ENCODE results near the gene PABPN1. TPM values are rescaled to one million over a fixed set of nuclear protein-coding genes. Genes with fewer than 3 reads are reported as not detected.

Gene PABPN1
- total RNA-seq, 2 donors from 2014 or later: 293 TPM

DNA sequence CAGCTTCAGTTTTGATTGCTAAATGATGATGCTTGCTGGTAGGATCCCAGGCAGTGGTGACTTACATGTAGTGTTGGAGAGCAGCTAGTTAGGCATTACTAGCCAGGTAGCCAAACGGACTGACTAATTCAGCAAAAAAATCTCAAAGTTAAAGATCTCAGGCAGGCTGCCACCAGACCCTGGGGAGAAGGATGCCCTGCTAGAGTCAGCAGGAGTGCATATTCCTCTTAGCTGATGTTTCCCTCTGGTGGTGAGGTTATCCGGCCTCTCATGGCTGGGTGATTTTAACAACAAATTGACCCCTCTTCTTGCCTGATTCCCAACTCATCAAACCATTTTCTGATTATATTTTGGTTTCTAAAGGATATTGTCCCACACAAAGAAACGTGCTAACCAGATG, 40.9 kb downstream of the PABPN1 start:
- Mint-ChIP-seq H3K4me3 (no peak overlapping the region), H3K27me3 (ENCODE audit: insufficient read depth) (peaks cover under 1% of the 10 kb centered on the region), H3K27ac (no peak overlapping the region), H3K9me3 (no peaks in the 10 kb centered on the region), H3K4me1 (peaks cover 36% of the 10 kb centered on the region), H3K36me3 (ENCODE audit: low read depth) (peaks cover 41% of the 10 kb centered on the region)
- 80 to 100% methylated on average over 1 to 3 of the region's 3 CpGs for WGBS, 2 experiments (ENCODE audit: insufficient coverage in 1 of 2, insufficient read length in 1 of 2)
- no peaks in the 10 kb centered on the region for H3K9me3 ChIP-seq (ENCODE audit: control insufficient read depth, low read length)
- no peak overlapping the region for H3K9ac ChIP-seq (ENCODE audit: extremely low read depth, low read length, poor library complexity, severe bottlenecking)
- peak; percentile 70 for TF ChIP-seq CTCF (conservative IDR thresholded peaks at IDR 0.05)
- peaks cover 5% of the 10 kb centered on the region for H3K4me1 ChIP-seq (ENCODE audit: control insufficient read depth, insufficient read depth, low read length)
- peaks cover 48% of the 10 kb centered on the region for H3K36me3 ChIP-seq (ENCODE audit: control insufficient read depth, insufficient read depth, low read length)
- H3K27me3 ChIP-seq (ENCODE audit: control insufficient read depth, insufficient read depth, low read length, poor library complexity, severe bottlenecking): no peaks in the 10 kb centered on the region
- no peak overlapping the region for H3K27ac ChIP-seq (ENCODE audit: low read depth, low read length)
- peak overlapping the region; percentile 36 for H3K4me3 ChIP-seq (ENCODE audit: low read length)
- DNase-seq: peak; percentile 43

DNA sequence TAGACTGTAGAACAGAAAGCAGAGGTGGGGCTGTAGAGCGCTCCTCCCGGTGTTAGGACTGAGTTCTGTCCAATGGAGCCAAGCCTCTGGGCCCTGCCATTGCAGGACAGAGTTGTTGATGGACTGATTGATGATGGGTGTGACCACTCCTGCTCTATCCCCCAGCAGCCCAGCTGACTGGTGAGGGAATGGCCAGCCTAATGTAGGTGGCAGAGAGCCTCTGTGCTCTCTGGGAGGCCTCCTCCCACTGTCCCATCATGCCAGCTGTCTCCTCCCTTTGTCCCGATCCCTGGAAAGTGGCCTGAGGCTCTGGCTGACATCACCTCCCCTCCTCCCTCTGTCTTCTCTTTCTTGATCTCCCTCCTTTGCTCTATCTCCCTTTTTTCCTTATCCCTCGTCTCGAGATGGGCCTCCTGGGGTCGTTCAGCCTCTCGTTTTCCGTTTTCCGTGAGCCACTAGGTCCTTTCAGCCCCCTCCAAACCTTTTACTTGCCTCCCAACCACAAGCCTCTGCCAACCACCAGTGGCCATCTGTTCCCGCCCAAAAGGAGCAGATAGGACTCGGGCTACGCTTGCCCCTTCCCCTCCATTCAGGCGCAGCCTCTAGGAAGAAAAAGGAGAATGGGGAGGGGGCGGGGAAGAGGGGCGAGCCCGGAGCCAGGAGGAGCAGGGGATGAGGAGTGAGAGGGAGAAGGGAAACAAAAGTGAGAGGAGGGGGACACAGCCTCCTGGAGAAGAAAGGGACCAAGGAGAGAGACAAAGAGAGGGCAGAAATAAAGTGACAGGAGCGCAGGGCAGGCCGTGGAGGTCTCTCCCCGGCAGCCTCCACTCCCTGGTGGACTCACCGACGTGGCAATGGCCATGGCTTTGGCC, 43.1 kb downstream of the PABPN1 start:
- Histone ChIP-seq H3K36me3 (ENCODE audit: control insufficient read depth, insufficient read depth, low read length) (peaks cover 32% of the 10 kb centered on the region), H3K27ac (ENCODE audit: low read depth, low read length) (peak overlapping the region; percentile 97), H3K9ac (ENCODE audit: extremely low read depth, low read length, poor library complexity, severe bottlenecking) (peak overlapping the region; percentile 73), H3K9me3 (ENCODE audit: control insufficient read depth, low read length) (no peaks in the 10 kb centered on the region), H3K27me3 (ENCODE audit: control insufficient read depth, insufficient read depth, low read length, poor library complexity, severe bottlenecking) (peaks cover 8% of the 10 kb centered on the region), H3K4me3 (ENCODE audit: low read length) (peak overlapping the region; percentile 84), H3K4me1 (ENCODE audit: control insufficient read depth, insufficient read depth, low read length) (no peaks in the 10 kb centered on the region)
- peaks cover 36% of the 10 kb centered on the region for H3K4me1 Mint-ChIP-seq
- TF ChIP-seq CTCF (conservative IDR thresholded peaks at IDR 0.05): no peak
- peaks cover 31% of the 10 kb centered on the region for H3K36me3 Mint-ChIP-seq (ENCODE audit: low read depth)
- 14 to 21% methylated on average over 6 to 21 of the region's 21 CpGs for WGBS, 2 experiments (ENCODE audit: insufficient coverage in 1 of 2, insufficient read length in 1 of 2)
- DNase-seq: peak; percentile 76
- H3K9me3 Mint-ChIP-seq: no peaks in the 10 kb centered on the region
- H3K27ac Mint-ChIP-seq: peak overlapping the region; percentile 94
- peak overlapping the region; percentile 90 for H3K4me3 Mint-ChIP-seq
- H3K27me3 Mint-ChIP-seq (ENCODE audit: insufficient read depth): peaks cover 22% of the 10 kb centered on the region

DNA sequence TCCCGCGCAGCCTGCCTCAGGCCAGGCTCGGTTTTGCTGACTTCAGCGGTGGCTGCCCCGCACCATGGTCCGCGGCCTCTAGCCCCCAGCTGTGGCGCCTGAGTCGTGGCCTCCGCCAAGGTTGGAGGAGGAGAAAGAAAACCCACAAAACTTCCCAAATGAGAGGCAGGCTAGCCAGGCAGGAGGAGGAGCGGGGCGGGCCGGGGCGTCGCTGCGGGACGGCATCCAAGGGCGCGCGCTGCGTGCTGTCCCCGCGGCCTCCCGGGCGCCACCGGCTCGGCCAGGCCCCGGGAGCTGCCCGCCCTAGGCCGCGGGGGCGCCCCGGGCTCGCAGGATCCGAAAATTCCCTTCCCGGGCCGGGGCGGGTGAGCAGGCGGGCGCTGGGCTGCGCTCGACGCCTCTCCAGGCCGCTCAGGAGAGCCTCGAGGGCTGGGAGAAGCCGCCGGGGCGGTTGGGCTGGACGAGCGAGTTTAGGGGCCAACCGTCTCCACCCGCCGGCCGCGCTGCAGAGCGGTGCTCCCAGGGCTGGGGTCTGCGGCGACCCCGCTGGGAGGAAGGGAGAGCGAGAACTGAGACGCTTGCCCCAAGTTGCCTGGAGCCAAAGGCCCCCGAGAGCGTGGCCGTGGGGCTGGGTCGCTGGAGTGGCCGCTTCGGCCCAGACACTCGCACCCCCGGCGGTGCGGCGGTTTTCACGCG, 43.9 kb downstream of the PABPN1 start, which contains the start of gene EFS:
EFS (minus strand) TSS at position 137 of the 696 bp plus-strand sequence. CDS start 147 bp downstream, outside the sequence.
- no peak for TF ChIP-seq CTCF (conservative IDR thresholded peaks at IDR 0.05)
- H3K36me3 ChIP-seq (ENCODE audit: control insufficient read depth, insufficient read depth, low read length): peaks cover 24% of the 10 kb centered on the region
- H3K36me3 Mint-ChIP-seq (ENCODE audit: low read depth): peaks cover 26% of the 10 kb centered on the region
- H3K4me1 Mint-ChIP-seq: peaks cover 36% of the 10 kb centered on the region
- WGBS, 2 experiments (ENCODE audit: insufficient coverage in 1 of 2, insufficient read length in 1 of 2): 0 to 1% methylated on average over 10 to 74 of the region's 74 CpGs
- H3K27me3 Mint-ChIP-seq (ENCODE audit: insufficient read depth): peaks cover 24% of the 10 kb centered on the region
- no peaks in the 10 kb centered on the region for H3K9me3 Mint-ChIP-seq
- peak within 1 kb of the TSS; percentile 94 for H3K27ac Mint-ChIP-seq
- no peaks in the 10 kb centered on the region for H3K4me1 ChIP-seq (ENCODE audit: control insufficient read depth, insufficient read depth, low read length)
- H3K4me3 ChIP-seq (ENCODE audit: low read length): peak within 1 kb of the TSS; percentile 84
- peak; percentile 78 for DNase-seq
- H3K27me3 ChIP-seq (ENCODE audit: control insufficient read depth, insufficient read depth, low read length, poor library complexity, severe bottlenecking): peaks cover 8% of the 10 kb centered on the region
- peak within 1 kb of the TSS; percentile 90 for H3K4me3 Mint-ChIP-seq
- no peaks in the 10 kb centered on the region for H3K9me3 ChIP-seq (ENCODE audit: control insufficient read depth, low read length)
- H3K9ac ChIP-seq (ENCODE audit: extremely low read depth, low read length, poor library complexity, severe bottlenecking): peak within 1 kb of the TSS; percentile 73
- H3K27ac ChIP-seq (ENCODE audit: low read depth, low read length): peak within 1 kb of the TSS; percentile 97
